Measurements from ENCODE around the gene CADPS2. TPM values are rescaled to one million over a fixed set of nuclear protein-coding genes. Genes with fewer than 3 reads are reported as not detected.

The CADPS2 gene
- total and polyA plus RNA-seq, 7 donors, result 1.5 to 3.6 (median 2.1) TPM

- TF ChIP-seq CTCF (IDR thresholded peaks at IDR 0.05), result no peak
- H3K4me1 ChIP-seq, result no peaks in the 10 kb centered on the region
- no peak for DNase-seq
- intact Hi-C loops (cut with DNase I), result no loop called here
- no peaks in the 10 kb centered on the region for H3K9me3 ChIP-seq
- WGBS, 3 donors, result 32 to 50% (median 35%) methylated on average over 3 of the region's 3 CpGs
- no peaks in the 10 kb centered on the region for H3K27me3 ChIP-seq (ENCODE audit: insufficient read depth in 3 of 3, low read length in 2 of 3)
- H3K27ac ChIP-seq, result no peak overlapping the region
- no peak overlapping the region for H3K4me3 ChIP-seq
- no peak for ATAC-seq
- no peaks in the 10 kb centered on the region for H3K36me3 ChIP-seq (ENCODE audit: insufficient read depth in 1 of 2, low read depth in 1 of 2)
Observed at GRCh38 chr7:122790132-122790531, 96.1 kb downstream of the CADPS2 start.

DNA sequence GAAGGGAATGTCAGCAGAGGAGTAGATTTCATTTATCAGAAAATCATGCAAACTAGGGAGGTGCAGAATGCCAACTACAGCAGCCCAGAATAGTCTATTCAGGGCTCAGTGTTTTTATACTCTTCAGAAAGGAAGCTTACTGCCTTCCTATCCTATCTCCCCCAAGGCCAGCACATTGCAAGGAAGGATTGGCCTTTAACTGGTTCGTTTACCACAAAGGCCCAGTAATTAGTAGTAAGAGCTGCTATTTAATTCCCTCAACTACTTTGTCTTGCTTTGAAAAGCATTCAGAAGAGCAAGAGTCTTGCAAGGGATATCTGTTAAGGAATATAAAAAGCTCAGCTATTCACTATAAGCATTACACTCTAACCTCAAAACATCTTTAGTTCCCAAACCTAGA, 97.1 kb downstream of the CADPS2 start:
- H3K36me3 ChIP-seq (ENCODE audit: insufficient read depth in 1 of 2, low read depth in 1 of 2), result no peaks in the 10 kb centered on the region
- no peak for TF ChIP-seq CTCF (IDR thresholded peaks at IDR 0.05)
- no peaks in the 10 kb centered on the region for H3K4me1 ChIP-seq
- no peaks in the 10 kb centered on the region for H3K9me3 ChIP-seq
- H3K27ac ChIP-seq, result no peak overlapping the region
- intact Hi-C loops (cut with DNase I), result no loop called here
- DNase-seq (no peak), ATAC-seq (no peak)
- WGBS, 3 donors, result 40 to 58% (median 54%) methylated on average over 1 of the region's 1 CpG
- no peak overlapping the region for H3K4me3 ChIP-seq
- no peaks in the 10 kb centered on the region for H3K27me3 ChIP-seq (ENCODE audit: insufficient read depth in 3 of 3, low read length in 2 of 3)

GRCh38 chr7:122770686-122771335, 115.4 kb downstream of the CADPS2 start:
- Histone ChIP-seq H3K4me1 (no peaks in the 10 kb centered on the region), H3K27me3 (ENCODE audit: insufficient read depth in 3 of 3, low read length in 2 of 3) (no peaks in the 10 kb centered on the region), H3K9me3 (no peaks in the 10 kb centered on the region), H3K27ac (no peak overlapping the region), H3K4me3 (no peak overlapping the region), H3K36me3 (ENCODE audit: insufficient read depth in 1 of 2, low read depth in 1 of 2) (no peaks in the 10 kb centered on the region)
- no peak for TF ChIP-seq CTCF (IDR thresholded peaks at IDR 0.05)
- intact Hi-C loops (cut with DNase I), result no loop called here
- WGBS, 3 donors, result 30 to 36% (median 30%) methylated on average over 4 of the region's 4 CpGs
- DNase-seq (no peak), ATAC-seq (no peak)

- H3K4me3 ChIP-seq, result no peak overlapping the region
- no peak for DNase-seq
- H3K4me1 ChIP-seq, result no peaks in the 10 kb centered on the region
- TF ChIP-seq CTCF (IDR thresholded peaks at IDR 0.05), result no peak
- intact Hi-C loops (cut with DNase I), result loop anchor here in 1 of 2 donors (10.0 kb wide), 1 partner anchor 354 kb away; no protein-coding TSS in a partner anchor
- H3K9me3 ChIP-seq, result no peaks in the 10 kb centered on the region
- no peaks in the 10 kb centered on the region for H3K27me3 ChIP-seq (ENCODE audit: insufficient read depth in 3 of 3, low read length in 2 of 3)
- no peak overlapping the region for H3K27ac ChIP-seq
- no peak for ATAC-seq
- 62 to 72% (median 69%) methylated on average over 3 of the region's 3 CpGs for WGBS, 3 donors
- H3K36me3 ChIP-seq (ENCODE audit: insufficient read depth in 1 of 2, low read depth in 1 of 2), result no peaks in the 10 kb centered on the region
Observed at GRCh38 chr7:122768827-122769226, 117.4 kb downstream of the CADPS2 start.

DNA sequence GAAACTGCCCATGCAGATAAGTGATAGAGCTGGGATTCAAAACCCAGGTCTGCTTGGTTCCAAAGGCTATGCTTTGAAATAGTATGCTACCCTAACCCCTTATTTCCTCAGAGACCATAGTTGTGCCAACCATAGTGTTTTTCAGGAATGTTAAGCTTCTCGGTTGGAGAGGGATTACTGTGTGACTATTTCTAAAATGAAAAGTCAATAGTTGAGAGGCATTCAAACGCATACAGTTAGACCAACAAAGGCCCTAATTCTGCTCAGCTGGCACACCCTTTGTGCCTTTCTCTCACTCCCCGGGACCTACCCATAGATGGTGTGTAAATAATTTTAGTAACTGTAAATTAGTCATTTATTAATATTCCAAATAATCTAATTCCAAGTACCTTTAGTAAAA, 118.9 kb downstream of the CADPS2 start:
- intact Hi-C loops (cut with DNase I), result loop anchor here in 1 of 2 donors (10.0 kb wide), 1 partner anchor 353 kb away; no protein-coding TSS in a partner anchor
- no peak for TF ChIP-seq CTCF (IDR thresholded peaks at IDR 0.05)
- Histone ChIP-seq H3K9me3 (no peaks in the 10 kb centered on the region), H3K4me1 (no peaks in the 10 kb centered on the region), H3K27ac (no peak overlapping the region), H3K27me3 (ENCODE audit: insufficient read depth in 3 of 3, low read length in 2 of 3) (no peaks in the 10 kb centered on the region), H3K4me3 (no peak overlapping the region), H3K36me3 (ENCODE audit: insufficient read depth in 1 of 2, low read depth in 1 of 2) (no peaks in the 10 kb centered on the region)
- WGBS, 3 donors, result 33 to 45% (median 39%) methylated on average over 3 of the region's 3 CpGs
- ATAC-seq, result no peak
- DNase-seq, result no peak

Data from psoas muscle (tissue), 8 donors.